ENCODE measurements around the gene TOP2B.
A peak's percentile ranks its signal among the peaks of the same experiment; 100 is the strongest.

Gene TOP2B

DNA sequence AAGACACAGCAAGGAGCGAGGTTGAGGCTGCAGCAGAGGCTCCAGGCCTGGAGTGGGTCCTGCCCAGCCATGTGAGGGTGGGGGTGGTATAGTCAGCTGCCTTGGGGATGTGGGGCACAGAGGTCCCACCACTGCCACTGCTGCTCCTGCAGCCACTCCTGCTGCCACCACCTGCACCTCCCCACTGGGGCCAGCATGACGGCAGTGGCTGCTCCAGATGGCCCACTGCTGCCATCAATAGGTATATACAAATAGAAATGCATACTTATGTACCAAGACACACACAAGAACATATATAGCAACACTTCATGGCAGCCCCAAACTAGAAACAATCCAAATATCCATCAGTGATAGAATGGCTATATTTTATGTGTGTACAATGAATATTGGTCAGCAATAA lies 10.0 kb upstream of the TOP2B start:
- DNase-seq: no peak

DNA sequence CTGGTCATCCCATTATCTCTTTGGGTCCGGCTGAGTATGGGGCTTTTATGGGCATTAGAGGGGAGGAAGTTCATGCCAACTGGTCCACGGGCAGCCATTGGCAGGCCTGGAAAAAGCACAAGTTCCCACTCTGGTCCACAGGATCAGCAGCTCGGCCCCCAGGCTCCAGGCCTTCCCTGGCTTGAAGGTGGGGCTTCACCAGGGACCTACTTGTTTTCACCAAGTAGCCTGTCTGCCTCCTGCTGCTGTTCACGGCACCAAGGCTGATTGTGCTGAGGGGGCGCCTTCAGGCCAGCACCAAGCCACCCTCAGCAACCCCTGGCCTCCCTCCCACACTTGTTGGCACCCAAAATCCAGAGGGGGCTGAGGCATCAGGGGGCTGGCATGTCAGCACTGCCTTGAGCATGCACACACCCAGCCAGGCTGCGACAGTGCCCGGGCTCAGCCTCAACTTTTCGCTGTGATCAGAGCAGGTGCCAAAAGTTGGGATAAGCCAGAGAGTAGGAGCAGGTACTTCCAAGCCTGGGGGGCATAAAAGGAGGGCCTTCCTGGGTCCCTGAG lies 9.1 kb upstream of the TOP2B start:
- no peak for DNase-seq

DNA sequence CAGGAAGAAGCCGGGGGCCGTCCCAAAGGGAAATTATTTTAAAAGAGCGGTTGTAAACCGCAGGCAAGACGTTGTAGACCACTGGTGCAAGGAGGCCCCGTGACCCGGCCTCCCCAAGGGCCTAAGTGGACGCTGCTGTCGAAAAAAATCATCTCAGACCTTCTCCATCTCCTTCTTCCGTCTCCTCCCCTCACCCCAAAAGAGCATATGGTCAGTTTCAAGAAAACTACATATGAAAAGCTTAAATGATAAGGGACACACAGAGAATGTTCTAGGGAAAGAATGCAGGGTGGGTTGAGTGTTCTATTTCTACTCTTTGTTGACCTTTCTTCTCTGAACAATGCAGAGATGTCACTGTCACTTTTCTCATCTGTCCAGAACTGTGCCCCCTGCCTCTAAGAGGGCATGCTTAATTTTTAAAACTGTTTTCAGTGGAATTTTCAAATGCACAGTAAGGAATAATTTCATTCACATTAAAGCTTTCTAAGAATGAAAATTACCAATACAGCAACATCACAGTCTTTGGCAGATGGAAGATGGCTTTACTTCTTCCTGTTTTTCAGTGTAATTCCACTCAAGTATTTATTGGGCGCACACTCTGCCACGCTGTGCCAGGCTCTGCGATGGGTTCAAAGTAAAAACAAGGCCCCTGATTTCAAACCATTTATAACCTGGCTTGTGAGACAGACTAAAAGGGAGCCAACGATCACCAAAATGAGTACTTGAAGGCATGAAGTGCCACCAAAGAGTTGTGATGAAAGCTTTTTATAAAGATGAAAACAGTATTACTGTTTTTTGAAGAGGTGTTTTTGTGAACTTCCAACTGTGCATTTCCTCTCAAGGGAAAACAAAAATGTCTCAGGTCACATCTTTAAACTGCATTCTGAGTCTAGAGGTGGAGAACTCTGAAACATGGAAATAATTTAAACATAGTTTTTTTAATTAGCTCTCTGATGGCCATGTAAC lies 891 bp upstream of the TOP2B start:
- no peak for DNase-seq

DNA sequence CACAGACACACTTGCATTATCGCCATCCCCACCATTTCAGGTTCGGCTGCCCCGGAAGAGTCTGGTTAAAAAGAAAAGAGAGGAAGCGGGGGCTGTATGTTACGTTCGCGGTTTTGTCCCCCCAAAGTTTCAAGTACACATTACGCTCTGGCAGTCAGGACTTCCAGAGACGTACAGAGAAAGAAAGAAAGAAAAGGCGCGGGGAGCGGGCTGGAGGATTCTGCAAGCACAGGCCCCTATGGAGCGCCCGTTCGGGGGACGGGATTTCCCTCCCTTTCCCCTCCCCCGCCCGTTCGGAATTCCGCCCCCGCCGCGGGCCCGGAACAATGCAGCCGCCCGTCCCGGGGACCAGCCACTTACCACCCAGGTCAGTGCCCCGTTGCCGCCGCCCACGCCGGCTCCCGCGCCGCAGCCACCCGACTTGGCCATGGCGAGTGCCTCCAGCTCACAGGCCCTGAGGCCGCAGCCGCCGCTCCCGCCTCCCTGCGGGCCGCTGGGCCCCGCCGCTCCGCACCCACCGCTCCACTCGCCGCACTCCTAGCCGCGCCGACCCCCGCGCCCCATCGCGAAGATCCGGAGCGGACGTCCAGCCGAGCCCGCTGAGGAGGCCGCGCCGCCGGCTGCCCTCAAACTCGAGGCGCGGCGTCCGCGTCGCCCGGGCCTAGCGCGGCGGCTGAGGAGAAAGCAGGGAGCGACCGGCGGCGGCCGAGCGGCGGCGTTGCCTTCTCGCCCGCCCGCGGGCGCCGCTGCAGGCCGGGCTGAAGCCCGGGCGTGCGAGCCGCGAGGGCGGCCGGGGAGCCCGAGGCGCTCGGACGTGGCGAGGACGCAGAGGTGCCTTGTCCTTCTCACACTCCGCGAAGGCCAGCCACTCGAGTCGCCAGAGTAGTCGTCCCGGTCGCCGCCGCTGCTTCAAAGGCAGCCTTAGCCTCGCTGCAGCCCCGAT lies 567 bp downstream of the TOP2B start:
- peak; percentile 51 for DNase-seq

DNA sequence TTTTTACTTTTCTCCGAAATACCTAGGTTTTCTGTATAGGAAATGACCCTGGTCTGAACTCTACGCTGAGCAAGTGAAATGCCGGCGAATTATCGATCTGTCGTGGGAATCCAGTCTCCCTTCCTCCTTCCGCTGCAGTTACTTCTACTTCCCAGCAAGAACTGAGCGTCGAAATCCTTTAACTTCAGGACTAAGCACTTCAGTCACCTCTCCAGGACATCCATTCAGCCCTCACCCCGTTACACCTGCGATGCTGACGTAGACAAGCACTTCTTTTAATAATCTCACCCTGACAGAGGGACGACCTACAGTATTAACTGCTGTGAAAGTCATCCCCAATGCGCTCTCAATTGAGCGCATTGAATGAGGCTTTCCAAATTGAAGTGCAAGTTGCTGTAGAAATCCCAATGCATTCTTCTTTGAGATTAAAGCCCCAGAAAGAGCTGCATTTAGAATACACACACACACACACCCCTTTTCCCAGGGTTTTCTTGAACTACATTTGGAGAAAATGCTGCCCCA lies 1.3 kb downstream of the TOP2B start:
- peak; percentile 32 for DNase-seq

DNA sequence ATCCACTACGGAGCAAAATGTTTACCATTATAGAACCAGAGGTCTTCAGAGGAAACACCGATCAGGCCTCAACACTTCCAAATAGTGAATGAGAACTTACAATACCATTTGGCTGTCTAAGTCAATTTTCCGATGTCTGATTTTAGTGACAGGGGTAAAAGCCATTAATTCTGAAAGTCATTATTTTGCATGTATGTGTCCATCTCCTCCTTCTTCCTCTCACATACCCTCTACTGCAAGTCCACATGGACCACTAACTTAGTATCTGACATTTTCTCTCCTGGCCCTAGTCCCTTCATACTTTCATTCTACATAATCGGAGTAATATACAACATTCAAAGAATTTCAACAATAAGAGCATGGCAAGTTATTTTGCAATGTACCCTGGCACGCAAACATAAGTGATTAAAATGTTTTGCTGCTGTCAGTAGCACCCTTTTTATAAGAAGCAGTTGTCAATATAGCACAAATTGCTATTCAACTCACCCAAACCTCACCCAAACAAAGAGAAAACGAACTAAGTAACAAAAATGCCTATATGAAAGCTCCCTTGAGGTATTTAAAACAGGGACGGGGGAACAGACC lies 1.9 kb downstream of the TOP2B start:
- DNase-seq: no peak

DNA sequence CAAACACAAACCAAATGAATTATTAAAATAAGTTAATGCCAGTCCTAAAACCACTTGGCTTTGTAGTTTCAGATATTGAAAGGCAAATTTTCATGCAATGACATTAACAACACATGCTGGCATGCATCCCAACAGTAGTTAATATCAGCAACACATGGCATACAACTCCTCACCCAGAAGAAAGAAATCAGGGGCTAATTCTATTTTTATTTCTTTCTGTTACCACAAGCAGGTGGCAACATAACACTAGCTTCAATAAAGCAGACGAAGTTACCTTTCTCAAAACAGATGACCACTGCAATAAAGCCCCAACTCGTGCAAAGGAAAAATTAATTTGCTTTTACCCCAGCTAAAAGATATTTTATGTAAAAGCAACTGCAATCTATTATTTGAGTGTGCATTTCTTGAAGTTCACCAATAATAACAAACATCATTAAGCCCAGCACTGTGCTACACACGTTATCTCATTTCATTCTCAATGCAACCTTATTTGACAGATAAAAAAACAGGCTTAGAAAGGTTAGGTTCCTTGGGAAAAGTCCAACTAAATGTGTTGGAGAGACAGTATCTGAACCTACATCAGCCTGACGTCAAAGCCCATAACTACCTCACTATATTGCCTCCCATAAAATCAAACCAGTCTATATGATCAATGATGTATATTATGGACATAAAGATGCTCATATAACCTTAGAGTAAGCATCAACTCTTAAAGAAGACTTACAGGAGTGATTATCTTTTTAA lies 2.8 kb downstream of the TOP2B start:
- DNase-seq: no peak

DNA sequence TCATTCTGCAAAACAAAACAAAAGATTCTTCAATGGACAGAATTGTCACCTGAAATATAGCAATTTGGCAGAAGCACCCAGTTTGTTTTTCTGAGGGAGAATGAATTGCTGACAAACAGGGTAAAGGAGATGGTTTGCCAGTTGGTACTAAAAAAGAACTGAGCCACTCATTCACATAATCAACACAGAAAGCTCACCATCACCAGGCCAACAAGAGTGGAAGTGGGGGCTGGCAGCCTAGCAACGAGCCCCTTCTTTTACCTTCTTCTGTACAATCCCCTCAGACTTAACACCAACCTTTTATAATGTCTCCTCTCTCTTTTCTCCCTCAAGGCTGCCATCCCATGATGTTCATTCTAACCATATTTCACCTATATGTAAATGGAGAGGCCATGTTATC lies 5.9 kb downstream of the TOP2B start:
- no peak for DNase-seq

DNA sequence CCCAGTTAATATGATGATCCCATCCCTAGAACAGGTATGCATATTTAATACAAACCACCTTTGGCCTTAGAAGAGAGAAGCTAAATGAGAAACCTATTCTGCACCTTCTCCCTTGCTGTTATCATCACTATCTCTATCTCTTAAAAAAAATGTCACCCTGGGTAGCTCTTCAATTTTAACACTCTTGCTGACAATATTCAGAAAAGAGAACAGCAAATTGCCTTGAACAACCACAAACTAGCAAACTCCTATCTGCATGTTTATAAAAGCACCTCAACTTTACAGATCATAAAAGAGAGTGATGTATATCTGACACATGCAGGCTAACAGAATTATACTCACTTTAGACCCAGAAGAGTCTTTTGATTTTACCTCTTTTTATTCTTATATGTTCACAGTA lies 7.4 kb downstream of the TOP2B start:
- no peak for DNase-seq

DNA sequence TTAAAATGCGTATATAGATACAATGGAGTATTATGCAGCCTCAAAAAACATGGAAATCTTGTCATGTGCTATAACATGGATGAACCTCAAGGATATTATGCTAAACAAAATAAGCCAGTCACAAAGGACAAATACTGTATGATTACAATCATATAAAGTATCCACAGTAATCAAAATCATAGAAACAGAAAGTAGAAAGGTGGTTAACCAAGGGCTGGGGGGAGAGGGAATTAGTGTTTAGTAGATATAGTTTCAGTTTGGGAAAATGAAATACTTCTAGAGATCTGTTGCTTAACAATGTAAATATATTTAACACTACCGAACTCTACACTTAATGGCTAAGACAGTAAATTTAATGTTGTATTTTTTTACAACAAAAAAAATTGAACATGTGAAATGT lies 9.0 kb downstream of the TOP2B start:
- DNase-seq: no peak

DNA sequence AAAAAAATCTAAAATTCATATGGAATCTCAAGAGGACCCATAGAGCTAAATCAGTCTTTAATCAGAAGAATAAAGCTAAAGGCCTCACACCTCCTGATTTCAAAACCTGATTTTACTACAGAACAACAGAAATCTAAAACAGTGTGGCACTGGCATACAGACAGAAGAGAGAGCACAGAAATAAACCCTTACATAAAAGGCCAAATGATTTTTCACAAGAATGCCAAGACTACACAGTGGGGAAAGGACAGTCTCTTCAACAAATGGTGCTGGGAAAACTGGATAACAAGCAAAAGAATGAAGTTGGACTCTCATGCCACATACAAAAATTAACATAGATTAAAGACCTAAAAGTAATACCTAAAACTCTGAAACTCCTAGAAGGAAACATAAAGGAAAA lies 10.1 kb downstream of the TOP2B start:
- no peak for DNase-seq

DNA sequence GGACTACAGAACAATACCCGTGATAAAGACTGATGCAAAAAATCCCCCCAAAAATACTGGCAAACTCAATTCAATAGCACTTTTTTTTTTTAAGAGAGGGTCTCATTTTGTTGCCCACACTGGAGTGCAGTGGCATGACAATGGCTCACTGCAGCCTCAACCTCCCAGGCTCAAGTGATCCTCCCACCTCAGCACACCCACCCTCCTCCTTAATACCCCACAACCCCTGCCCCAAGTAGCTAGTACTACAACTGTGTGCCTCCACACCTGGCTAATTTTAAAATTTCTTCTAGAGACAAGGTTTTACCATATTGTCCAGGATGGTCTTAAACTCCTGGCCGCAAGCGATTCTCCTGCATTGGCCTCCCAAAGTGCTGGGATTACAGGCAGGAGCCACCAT lies 11.4 kb downstream of the TOP2B start:
- no peak for DNase-seq

DNA sequence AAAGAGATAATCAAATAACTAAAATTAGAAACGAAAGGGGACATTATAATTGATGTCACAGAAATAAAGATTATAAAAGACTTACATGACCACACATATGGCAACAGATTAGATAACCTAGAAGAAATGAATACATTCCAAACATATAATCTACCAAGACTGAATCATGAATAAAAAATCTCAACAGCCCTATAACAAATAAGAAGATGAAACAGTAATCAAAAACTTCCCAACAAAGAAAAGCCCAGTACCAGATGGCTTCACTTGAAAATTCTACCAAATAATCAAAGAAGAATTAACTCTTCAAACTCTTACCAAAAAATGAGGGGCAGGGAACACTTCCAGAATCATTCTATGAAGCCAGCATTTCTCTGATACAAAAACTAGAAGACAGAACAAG lies 11.8 kb downstream of the TOP2B start:
- no peak for DNase-seq

DNA sequence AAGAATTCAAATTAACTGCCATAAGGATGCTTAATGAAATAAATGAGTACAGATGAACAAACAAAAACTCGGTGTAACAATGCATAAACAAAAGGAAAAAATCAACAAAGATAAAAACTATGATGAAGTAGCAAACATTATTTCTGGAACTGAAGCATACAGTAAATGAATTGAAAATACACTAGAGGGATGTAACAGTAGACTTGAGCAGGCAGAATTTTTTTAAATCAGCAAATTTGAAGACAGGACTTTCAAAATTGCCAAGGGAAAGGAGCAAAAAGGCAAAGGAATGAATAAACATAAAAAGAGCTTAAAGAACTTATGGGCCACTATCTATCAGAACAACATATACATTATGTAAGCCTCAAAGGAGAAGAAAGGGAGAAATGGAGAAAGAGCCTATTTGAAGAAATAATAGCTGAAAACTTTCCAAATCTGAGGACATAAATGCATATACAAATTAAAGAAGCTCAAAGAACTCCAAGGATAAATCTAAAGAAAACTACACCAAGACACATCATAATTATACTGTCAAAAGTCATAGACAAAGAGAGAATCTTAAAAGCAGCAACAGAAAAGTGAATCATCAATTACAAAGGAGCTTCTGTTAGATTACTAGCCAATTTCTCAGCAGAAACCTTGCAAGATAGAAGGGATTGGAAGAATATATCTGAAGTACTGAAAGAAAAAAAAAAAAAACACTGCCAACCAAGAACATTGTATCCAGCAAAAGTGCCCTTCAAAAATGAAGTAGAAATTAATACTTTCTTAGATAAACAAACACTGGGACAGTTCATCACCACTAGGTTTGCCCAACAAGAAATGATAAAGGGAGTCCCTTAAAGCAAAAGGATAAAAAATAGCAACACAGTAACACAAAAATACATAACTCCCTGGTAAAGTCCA lies 15.5 kb downstream of the TOP2B start:
- no peak for DNase-seq

DNA sequence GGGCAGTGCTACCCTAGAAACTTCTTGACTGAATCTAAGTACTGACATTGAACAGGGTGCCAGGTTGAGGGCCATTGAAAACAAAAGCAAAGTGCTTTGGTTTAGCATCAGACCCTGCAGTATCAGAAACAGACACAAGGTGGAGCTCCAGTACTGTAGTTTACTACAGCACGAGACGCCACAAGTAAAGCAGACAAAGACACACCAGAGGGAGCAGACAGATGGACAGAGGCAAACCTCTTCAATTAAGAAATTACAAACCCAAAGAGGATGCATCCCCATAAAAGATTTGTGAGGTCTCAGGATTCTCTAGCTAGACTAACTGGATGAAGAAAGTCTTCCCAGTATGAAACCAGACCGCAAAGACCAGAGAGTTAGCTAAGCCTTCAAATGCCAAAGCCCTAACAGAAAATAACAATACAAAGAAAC lies 16.6 kb downstream of the TOP2B start:
- DNase-seq: peak; percentile 85

DNA sequence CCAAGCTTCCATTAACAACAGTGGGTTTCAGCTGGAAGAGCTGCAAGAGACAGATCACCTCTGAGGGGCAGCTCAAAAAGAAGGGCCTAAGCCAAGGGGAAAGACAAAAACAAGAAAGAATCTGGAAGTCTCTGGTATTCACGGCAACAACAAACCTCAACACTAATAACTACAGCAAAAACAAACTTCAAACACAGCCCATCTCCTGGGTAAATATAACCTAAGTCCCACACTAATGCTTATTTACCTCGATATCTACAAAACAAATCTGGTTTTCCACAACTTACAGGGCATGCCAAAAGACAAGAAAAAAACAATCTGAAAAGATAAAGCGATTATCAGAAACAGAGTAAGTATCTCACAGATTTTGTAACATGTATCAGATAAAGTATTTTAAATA lies 29.7 kb downstream of the TOP2B start:
- no peak for DNase-seq

DNA sequence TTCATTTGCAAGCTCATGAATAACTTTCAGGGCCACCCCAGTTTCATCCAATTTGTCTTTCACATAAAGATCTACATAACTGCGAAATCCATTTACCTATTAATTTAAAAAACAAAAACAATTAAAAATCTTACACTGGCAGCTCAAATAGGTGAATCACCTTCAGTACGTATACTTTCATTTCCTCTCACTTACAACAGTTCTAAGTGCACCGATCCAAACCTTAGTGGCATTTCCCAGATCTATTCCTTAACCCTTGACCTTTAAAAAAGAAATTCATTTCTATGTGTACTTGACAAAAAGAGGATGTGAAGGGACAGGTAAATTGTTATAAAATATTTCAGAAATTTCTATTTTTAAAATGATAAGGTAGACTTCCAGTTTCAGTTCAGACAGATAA lies 30.8 kb downstream of the TOP2B start:
- no peak for DNase-seq

DNA sequence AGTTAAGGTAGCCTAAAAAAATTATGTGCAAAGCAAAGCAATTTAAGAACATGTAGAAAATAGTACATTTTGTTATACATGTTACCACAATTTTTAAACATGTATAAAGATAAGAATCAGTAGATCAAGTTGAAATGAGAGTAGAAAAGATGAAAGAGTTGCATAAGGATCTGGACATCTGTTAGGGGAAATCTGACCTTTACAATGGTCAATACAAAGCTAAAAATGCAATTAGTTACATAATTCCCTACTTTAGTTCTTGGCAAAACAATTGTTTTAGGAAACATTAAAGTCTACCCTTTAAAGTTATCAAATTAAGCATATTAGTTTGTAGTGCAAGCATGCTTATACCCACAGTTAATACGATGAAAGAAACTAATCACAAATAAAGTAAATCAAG lies 32.7 kb downstream of the TOP2B start:
- no peak for DNase-seq

DNA sequence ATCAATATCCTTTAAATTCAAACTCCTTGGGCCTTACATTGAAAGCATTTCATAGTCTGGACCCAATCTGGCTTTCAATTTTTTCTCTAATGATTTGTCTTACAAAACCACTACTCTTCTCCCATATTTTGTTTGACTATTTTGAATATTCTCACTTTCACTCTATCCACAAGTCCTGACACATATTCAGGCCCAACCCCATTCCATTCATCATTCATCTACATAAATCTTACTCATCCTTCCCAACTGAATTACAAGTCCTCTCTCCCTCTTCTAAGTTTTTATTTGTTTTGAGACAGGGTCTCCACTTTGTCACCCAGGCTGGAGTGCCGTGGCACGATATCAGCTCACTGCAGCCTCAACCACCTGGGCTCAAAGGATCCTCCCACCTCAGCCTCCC lies 43.6 kb downstream of the TOP2B start:
- DNase-seq: no peak

DNA sequence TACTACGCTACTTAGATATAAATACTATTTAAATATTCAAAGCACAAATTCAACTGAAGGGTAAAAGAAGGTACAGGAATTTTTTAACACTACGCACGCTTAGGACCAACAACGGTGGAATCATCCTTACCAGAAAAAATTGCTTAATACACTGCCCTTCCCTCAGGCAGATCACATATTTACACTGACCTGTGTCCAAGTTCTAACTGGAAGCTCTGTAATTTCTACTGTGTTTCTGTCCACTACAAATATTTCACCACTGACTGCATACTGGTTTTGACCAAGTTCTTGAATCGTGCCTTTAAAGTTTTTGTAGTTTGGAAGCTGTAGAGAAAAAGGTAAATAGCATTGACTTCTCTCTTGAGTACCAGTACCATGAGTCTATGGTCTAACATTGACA lies 44.2 kb downstream of the TOP2B start:
- no peak for DNase-seq

DNA sequence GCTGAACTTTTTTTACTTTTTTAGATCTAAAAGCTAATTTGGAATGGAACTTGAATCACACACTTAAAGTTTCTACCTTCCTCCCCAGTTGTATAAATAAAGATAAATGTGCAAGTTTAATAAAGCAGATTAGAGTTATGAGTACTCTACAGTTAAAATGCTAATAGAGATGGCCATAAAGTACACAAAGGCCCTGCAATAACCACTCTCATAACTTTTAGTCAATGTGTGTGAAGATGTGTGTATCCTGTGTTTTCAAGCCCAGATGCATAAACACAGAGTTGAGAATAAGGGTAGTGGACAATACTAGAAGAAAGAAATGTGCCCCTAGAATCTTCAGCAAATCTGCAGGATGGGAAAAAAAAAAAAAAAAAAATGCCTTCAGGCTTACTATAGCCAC lies 45.3 kb downstream of the TOP2B start:
- DNase-seq: no peak
